HG03457 (cell line): ENCODE results near the gene ARHGAP32.

Experiments
- ATAC-seq: cut with Tn5 transposase; IDR thresholded peaks from one replicate; pipeline ENCODE4 v1.9.1; 2021; ENCODE audit warnings: moderate number of reproducible peaks; ENCODE audit not compliant: unreplicated experiment

ARHGAP32 gene

DNA sequence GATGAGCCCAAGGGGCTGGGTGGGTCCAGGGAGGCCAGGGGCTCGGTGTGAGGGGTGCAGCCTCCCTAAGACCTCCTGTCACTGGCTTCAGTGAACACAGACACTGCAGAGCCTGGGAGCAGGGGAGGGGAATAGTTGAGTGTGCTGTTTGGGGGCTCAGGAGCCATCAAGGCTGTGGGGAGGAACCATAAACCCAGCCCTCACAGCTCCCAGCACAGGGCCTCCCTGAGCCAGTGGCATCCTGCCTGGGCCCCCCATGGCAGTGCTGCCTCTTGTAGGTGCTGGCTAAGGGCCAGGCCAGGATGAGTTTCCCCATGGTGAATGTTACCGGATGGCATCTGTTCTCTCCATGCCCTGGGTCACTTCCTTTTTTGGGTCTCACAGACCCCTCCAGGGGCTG lies 275.4 kb downstream of the ARHGAP32 start:
- ATAC-seq, result no peak

DNA sequence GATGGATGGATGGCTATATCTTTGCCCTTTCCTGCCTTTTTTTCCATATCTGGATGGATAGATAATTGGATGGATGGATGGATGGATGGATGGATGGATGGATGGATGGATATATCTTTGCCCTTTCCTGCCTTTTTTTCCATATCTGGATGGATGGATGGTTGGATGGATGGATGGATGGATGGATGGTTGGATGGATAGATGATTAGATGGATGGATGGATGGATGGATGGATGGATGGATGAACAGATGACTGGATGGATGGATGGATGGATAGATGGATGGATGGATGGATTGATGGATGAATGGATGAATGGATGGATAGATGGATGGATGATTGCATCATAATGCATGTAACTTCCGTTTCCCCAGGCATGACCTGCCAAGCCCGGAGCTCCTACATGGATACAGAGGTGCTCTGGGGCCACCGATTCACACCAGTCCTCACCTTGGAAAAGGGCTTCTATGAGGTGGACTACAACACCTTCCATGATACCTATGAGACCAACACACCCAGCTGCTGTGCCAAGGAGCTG lies 276.0 kb downstream of the ARHGAP32 start:
- no peak for ATAC-seq

DNA sequence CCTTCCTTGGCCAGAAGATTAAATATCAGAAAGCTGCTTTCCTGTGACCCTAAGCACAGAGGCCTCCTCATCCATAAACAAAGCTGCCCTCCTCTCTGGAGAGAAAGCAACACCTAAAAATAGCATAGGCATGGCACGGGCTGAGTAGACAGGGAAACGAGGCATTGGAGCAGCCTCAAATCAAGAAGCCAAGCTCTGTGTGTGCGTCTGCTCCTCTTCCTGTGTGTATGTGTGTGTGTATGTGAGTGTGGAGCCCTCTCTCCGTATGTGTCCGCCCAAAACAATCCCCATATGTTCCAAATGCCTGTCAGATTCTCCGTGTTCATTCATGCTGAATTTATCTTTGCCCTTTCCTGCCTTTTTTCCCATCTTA lies 277.0 kb downstream of the ARHGAP32 start:
- no peak for ATAC-seq
